Skin of body (tissue), 2 donors: ENCODE measurements around the gene UBP1. TPM values are rescaled to one million over a fixed set of nuclear protein-coding genes. Genes with fewer than 3 reads are reported as not detected.
A peak's percentile ranks its signal among the peaks of the same experiment; 100 is the strongest.
"Not testable (repeated sequence)": the region's sequence is repeated elsewhere in the genome, so short reads cannot be mapped to it uniquely, and the experiment has no call there.

Experiments used
- DNase-seq: peaks from one replicate; lab custom pipeline; 2025; lab: John Stamatoyannopoulos, UW
- total RNA-seq: library from RNA; depleted of rRNA; stranded (reverse); fragments of >200 nt; gene quantifications from one replicate; pipeline ENCODE4 v1.2.3, GENCODE V29; 2014

UBP1 gene
- total RNA-seq, 1 donor from 2014 or later: 58.2 TPM

DNA sequence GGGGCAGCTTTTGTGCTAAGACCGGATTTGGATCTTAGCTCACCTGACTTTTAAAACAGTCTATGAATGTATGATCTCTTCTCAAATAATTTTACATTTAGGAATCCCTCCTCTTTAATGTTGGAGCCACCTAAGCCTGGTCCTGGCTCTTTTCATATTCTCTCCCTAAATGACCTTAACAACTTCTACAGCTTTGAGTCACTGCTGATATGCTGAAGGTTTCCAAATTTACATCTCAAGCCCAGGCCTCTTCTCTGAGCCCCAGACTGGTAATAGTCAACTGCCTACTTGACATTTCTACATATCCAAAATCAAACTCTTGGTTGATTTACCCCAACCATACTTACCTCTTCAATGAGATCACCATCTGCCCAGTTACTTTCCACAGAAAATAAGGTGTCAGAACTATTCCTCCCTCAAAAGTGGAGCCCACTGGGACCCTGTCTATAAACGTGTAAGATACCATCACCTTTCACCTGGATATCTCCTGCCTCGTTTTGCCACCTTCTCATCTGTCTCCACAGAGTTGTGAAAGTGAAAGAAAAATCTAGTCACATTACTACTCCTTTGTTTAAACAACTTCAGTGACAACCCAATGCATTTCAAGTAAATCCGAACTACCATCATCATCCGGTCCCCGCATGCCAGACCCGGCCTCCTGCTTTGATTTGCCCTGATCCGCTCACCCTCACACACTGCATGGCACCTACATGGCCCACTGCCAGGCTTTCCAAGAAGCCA is 48.8 kb downstream of the UBP1 start:
- DNase-seq: no peak

- no peak for DNase-seq
These were observed 50.3 kb downstream of the UBP1 start for GRCh38 chr3:33389908-33390307.

DNA sequence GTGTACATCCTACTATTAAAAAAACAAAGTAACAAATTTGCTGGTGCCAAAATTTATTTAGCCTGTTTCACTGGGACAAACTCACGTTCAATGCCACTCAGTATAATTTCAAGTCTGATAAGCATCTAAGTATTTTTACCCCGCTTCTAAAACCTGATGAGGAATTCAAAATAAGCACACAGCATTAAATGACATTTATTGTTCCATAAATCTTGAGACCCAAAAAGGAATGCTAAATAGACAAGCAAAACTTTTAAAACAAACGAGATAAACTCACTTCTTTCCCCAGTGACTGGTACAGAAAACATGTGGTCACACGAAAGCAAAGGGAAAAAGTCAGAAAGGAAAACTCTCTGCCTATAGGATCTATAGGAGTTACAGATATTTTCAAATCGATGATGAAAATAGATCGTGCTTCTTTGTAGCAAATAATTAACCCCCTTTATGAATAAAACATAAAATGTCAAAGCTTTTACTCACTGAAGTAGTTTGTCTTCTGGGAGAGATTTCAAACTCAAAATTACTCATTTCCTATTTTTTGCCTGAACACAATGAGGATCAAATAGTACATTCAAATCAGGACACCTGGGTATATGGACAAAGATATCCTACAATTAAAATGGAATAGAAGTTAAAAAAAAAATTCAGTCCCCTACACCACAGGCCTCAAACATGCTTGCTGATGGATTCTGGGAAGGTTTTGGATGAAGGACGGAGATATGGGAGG is 51.7 kb downstream of the UBP1 start:
- no peak for DNase-seq

GRCh38 chr3:33386631-33387030 is 53.6 kb downstream of the UBP1 start:
- DNase-seq: no peak

GRCh38 chr3:33385423-33385822 is 54.8 kb downstream of the UBP1 start:
- no peak for DNase-seq

DNA sequence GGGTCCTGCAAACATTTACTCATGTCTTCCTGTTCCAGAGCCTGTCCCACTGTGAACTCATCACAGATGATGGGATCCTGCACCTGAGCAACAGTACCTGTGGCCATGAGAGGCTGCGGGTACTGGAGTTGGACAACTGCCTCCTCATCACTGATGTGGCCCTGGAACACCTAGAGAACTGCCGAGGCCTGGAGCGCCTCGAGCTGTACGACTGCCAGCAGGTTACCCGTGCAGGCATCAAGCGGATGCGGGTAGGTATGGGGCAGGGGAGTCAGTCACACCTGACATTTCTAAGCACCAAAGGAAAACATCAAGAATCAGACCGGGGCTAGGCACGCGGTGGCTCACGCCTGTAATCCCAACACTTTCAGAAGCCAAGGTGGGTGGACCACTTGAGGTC is 56.3 kb downstream of the UBP1 start:
- no peak for DNase-seq

DNA sequence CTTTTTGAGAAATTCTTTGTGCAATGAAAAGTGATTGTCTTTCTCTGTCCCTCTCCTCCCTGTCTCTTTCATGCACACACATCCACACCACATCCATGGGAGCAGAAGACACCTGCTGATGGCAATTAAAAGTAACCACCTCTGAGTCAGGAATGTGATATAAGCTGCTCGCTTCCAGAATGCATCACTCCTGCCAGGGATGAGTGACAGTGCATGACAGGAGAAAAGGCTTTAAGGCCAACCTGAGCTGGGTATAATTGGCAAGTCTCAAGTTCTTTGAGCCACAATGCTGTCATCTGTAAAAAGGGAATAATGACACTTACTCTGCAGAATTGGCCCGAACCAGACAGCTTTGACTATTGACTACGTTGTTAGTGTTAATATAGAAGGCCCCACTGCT is 59.6 kb downstream of the UBP1 start:
- no peak for DNase-seq

DNA sequence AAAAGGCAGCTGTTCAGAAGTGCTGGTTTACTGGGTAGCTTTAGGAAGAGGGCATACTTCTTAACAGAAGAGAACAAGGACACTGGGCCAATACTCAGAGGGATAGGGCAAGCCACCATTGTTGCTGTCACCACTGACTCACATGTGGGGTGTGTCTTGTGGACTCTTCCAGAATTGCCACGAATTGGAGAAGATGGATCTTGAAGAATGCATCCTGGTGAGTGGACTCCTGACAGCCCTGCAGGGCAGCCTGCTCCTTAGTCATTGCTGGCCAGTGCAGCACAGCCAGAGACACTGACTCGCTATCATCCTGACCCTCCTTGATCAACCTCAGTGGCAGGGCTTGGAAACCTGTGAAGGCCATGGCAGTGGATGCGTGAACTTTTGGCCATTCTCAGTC is 62.3 kb downstream of the UBP1 start:
- no peak for DNase-seq

DNA sequence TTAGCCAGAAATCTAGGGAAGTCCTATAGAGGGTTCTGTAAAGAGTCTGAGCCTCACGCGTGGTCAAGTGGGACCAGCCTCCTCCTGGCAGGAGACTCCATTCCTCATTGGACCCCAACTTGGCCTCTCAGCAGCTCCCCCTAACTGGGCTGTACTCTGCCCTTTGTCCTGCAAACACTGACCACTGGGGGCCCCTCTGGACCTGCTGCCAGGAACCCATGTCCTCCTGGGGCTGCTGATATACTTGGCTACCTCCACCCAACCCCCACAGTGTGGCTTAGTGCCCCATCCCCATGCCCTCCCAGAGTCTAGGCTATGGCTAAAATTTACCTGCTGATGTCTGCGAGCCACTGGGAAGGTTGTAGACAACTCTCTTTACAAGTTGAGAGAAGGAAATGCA is 62.7 kb downstream of the UBP1 start:
- no peak for DNase-seq

GRCh38 chr3:33373082-33373437 is 67.1 kb downstream of the UBP1 start:
- DNase-seq: no peak

DNA sequence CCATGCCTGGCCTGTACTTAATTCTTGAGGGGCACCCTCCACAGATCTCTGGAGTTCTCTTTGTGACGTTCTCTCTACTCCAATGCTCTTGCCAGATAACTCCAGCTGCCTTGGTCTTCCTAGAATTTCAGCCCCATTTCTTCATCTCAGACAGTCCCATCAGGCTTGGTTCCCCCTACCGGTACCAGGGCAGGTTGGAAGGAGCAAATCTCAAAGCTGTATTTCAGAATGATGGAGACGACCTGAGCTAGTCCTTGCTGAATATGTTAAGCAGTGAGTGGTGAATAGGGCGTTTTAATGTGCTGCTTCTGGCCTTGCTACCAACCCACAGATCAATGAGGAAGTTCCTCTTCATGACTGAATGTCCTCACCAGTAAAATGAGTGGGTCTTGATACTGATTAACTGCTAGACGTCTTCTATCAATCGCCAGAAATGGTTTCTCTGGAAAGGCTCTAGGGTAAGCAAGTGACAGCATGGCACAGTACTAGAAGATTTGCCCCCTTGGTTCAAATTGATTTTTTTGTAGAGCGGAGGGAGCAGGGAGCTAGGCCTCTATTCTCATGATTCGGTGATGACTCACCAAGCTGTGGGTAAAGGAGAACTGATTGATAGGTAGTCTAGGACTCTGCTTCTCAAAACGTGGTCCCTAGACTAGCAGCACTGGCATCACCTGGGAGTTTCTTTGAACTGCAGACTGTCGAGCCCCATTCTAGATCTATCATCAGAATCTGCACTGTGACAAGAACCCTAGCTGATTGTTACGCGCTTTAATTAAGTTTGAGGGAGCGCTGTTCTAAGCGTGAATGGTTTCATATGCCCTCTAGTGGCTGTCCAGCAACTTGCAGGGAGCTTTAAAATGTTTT is 67.8 kb downstream of the UBP1 start:
- DNase-seq: peak; percentile 50

GRCh38 chr3:33364531-33365128 is 75.6 kb downstream of the UBP1 start:
- no peak for DNase-seq

DNA sequence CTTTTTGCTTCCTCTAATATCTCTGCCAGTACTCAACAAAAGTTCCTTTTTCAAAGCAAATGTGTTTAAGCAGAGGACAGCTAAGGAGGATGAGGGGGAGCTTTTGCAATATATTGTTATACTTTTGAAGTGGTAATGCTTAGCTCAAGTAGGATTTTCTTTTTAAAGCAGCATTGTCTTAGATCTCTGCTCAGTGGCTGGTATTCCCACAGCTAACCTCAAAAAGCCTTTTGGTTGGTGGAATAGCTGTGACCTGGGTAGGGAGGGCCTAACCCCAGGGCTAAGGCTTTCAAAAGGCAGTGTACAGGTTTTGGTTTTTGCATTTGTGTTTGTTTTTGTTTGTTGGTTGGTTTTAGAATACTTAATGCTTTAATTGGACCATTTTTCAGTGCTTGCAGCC is 76.1 kb downstream of the UBP1 start:
- no peak for DNase-seq

GRCh38 chr3:33363113-33363800 is 76.9 kb downstream of the UBP1 start:
- DNase-seq: no peak

DNA sequence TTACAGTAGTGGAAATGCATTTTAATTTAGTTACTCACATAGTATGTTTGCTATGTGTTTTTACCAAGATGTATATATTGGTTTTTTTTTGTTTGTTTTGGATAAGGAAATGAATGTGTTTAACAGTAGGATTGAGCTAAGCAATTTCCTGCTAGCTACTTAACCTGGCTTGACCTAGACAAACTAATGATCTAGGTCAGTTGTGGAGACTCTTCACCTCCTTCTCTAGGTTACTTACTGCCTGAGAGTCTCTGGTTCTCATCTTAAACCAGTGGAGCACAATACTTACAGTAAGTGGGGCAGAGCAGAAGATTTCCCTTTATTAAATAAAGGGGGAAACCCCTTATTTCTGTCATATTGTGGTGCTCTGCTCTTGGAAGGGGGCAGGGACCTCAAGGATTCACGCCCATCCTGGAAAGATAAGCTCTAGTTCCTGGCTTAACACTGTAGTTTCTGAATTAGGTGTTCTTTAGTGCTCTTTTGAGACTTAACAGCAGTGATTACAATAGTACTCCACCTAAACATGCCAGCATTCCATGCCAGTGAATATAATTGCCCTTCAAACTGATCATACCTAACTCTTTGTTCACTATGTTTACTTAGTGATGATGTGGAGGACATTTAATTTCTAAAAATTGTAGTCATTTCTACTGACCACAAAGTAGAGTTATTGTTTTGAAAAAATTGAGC is 79.9 kb downstream of the UBP1 start:
- no peak for DNase-seq

- DNase-seq: no peak
These were observed 81.9 kb downstream of the UBP1 start for GRCh38 chr3:33358172-33358781.

- no peak for DNase-seq
These were observed 84.6 kb downstream of the UBP1 start for GRCh38 chr3:33355611-33356010.

GRCh38 chr3:33339758-33340157 is 100.4 kb downstream of the UBP1 start:
- no peak for DNase-seq

DNA sequence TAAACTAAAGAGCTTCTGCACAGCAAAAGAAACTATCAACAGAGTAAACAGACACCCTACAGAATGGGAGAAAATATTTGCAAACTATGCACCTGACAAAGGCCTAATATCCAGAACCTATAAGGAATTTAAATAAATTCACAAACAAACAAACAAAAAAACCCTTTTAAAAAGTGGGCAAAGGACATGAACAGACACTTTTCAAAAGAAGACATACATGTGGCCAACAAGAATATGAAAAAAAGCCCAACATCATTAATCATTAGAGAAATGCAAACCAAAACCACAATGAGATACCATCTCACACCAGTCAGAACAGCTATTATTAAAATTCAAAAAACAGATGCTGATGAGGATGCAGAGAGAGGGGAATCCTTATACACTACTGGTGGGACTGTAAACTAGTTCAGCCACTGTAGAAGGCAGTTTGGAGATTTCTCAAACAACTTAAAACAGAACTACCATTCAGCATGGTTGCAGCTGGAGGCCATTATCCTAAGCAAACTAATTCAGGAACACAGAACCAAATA is 101.2 kb downstream of the UBP1 start:
- not testable (repeated sequence) for DNase-seq
